ENCODE results near the gene PKP3.

- TF ChIP-seq CTCF (IDR thresholded peaks at IDR 0.05) (no peak), POLR2A (IDR thresholded peaks at IDR 0.05) (no peak), EP300 (IDR thresholded peaks at IDR 0.05) (no peak)
Observed at GRCh38 chr11:444396-445144, 50.6 kb downstream of the PKP3 start.
